ENCODE results near the gene KRT12.

DNA sequence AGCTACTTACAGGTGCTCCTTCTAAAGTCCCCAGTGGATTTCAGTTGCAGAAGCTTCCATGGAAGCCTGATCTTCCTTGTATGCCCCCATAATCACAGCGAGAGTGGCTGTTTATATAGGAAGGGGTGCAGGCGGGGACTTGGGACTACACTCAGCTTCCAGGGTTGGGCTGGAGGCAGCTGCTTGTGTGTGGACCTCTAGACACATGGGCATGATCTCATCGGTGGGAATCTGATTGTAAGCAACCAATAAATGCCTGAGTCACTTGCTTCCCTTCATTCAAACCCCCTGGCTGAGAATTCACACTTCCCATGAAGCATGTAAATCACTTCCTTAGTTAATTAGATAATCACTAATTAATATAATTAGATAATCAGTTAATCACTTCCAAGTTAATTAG lies 19.1 kb upstream of the KRT12 start:
- no peak for TF ChIP-seq EZH2 (IDR thresholded peaks at IDR 0.05; ENCODE audit: borderline replicate concordance, low read depth, low read length)
- TF ChIP-seq NR4A1 (CRISPR knock-in tag; IDR thresholded peaks at IDR 0.05): no peak
- TF ChIP-seq NR4A1 (tag; IDR thresholded peaks at IDR 0.05): no peak
- no peak for TF ChIP-seq POLR2A (conservative IDR thresholded peaks at IDR 0.05)
- TF ChIP-seq PCBP1 (IDR thresholded peaks at IDR 0.05; ENCODE audit: low read depth, low read length, poor library complexity, severe bottlenecking): no peak
- TF ChIP-seq HNRNPUL1 (IDR thresholded peaks at IDR 0.05; ENCODE audit: low read length): no peak
- no peak for TF ChIP-seq SMC3 (conservative IDR thresholded peaks at IDR 0.05; ENCODE audit: insufficient read depth, low read depth, low read length)
